Mucosa of rectum (tissue), 2 donors: ENCODE measurements around the gene MRPL33.

Experiments used
- H3K27ac ChIP-seq, 2 donors: one replicate each; pipeline ENCODE4 v1.7.0; 2013; ENCODE audit warnings: inconsistent platforms in 2 of 2, low read depth in 2 of 2, low read length in 2 of 2
- H3K27me3 ChIP-seq, 2 donors: one replicate each; pipeline ENCODE4 v1.7.0; 2013; ENCODE audit warnings: low read length in 2 of 2; ENCODE audit not compliant: control insufficient read depth in 2 of 2, insufficient read depth in 2 of 2
- H3K36me3 ChIP-seq, 2 donors: one replicate each; pipeline ENCODE4 v1.7.0; 2013; ENCODE audit warnings: low read length in 2 of 2; ENCODE audit not compliant: control insufficient read depth in 2 of 2, insufficient read depth in 2 of 2
- H3K4me1 ChIP-seq, 2 donors: one replicate each; pipeline ENCODE4 v1.7.0; 2013; ENCODE audit warnings: low read length in 2 of 2, mild to moderate bottlenecking in 1 of 2; ENCODE audit not compliant: control insufficient read depth in 2 of 2, insufficient read depth in 2 of 2
- H3K4me3 ChIP-seq, 2 donors: one replicate each; pipeline ENCODE4 v1.7.0; 2013; ENCODE audit warnings: low read length in 2 of 2
- H3K9ac ChIP-seq, 2 donors: one replicate each; pipeline ENCODE4 v1.7.0; 2013; ENCODE audit warnings: low read length in 2 of 2, low read depth in 1 of 2, mild to moderate bottlenecking in 1 of 2
- H3K9me3 ChIP-seq, 2 donors: one replicate each; pipeline ENCODE4 v1.7.0; 2013; ENCODE audit warnings: low read length in 2 of 2; ENCODE audit not compliant: control insufficient read depth in 2 of 2
- donor health status: healthy.
- donor health status: Normal muscosa, but diverticular disease.

The MRPL33 gene

DNA sequence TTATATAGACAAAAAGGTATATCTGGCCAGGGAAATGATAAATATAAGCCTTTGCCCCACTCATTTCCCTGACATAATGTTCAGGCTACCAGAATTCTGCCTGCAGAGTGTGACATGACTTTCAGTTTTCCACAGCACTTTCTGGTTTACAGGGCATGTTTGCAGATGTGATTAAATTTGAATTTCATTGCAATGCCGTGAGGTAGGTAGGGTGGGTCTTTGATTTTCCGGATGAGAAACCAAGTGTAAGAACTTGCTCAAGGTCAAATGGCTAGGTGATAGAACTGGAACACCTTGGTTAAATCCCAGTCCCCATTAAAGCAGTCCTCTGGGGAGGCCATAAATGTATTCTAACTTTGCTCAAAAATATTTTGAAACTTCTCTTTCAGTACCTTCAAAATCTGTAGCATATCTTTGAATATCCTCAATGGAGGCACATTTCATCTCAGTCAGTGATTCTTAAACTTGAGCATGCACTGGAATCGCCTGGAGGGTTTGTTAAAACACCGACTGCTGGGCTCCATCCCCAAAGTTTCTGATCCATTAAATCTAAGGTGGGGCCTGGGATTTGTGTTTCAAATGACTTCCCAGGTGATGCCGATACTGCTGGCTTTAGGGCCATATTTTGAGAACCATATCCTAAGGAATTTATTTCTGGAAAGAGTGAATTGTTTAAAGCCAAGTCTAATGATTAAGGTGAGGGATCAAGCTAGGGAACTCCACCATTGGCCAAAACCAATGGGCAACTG is 35.0 kb downstream of the MRPL33 start:
- H3K36me3 ChIP-seq: no peaks in the 10 kb centered on the region
- H3K4me1 ChIP-seq: no peaks in the 10 kb centered on the region
- no peak overlapping the region for H3K9ac ChIP-seq
- no peaks in the 10 kb centered on the region for H3K9me3 ChIP-seq
- no peaks in the 10 kb centered on the region for H3K27me3 ChIP-seq
- H3K27ac ChIP-seq: no peak overlapping the region
- H3K4me3 ChIP-seq: no peak overlapping the region

DNA sequence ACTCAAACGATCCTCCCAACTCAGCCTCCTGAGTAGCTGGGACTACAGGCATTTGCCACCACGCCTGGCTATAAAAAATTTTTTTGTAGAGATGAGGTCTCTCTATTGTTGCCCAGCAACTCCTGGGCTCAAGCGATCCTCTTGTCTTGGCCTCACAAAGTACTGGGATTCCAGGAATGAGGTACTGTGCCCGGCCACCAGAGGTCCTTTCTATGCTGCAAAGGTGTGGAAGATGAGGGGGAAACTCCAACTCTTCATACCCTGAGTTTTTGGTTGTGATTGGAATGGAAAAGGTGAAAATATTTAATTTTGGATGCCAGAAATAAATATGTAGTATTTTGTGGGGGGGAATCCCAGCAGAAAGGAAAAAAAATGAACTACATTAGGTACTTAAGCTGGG is 36.0 kb downstream of the MRPL33 start:
- Histone ChIP-seq H3K9ac (no peak overlapping the region), H3K27ac (no peak overlapping the region), H3K27me3 (no peaks in the 10 kb centered on the region), H3K36me3 (no peaks in the 10 kb centered on the region), H3K4me3 (no peak overlapping the region), H3K9me3 (no peaks in the 10 kb centered on the region), H3K4me1 (no peaks in the 10 kb centered on the region)

DNA sequence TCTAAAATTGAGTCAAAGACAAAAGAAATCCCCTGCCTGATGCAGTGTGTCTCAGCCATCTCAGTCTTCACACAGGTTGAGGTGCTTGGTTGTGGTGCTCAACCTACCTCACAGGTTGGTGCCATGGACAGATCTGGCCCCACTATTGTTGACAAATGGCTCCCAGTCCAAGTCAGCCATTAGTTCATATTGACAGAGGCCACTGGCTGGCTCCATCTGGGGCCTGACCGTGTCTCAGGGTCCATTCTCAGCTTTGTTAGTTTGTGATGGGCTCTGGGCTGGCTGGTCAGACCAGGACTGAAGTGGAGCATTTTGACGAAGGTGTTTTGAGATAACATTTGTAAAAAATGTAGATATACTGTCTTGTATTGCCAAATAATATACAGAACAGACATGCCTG is 36.9 kb downstream of the MRPL33 start:
- no peaks in the 10 kb centered on the region for H3K36me3 ChIP-seq

DNA sequence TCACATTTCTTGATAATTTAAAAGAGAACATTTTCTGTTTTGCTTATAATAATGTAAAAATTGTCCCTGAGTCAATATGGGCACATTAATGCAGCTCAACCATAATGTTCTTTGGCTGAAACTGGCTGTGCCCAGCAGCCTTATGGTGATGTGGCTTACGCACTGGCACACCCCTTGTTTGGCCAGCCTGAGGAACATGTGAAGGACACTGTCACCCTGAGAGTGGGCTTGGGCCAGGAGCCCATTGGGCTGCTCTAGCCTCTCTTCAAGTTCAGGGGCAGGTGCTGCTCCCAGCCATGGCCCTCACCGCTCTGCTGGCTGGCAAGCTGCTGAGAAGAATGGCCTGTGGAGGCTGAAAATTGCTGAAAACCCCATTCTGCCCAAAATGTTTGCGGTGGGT is 37.5 kb downstream of the MRPL33 start:
- Histone ChIP-seq H3K9me3 (no peaks in the 10 kb centered on the region), H3K4me3 (no peak overlapping the region), H3K4me1 (no peaks in the 10 kb centered on the region), H3K27ac (no peak overlapping the region), H3K36me3 (no peaks in the 10 kb centered on the region), H3K9ac (no peak overlapping the region), H3K27me3 (no peaks in the 10 kb centered on the region)

More for the DNA sequence above, 36.9 kb downstream of the MRPL33 start:
- Histone ChIP-seq H3K27ac (no peak overlapping the region), H3K9me3 (no peaks in the 10 kb centered on the region), H3K4me1 (no peaks in the 10 kb centered on the region), H3K9ac (no peak overlapping the region), H3K27me3 (no peaks in the 10 kb centered on the region), H3K4me3 (no peak overlapping the region)

GRCh38 chr2:27809761-27810241 is 38.3 kb downstream of the MRPL33 start:
- Histone ChIP-seq H3K27me3 (no peaks in the 10 kb centered on the region), H3K9ac (no peak overlapping the region), H3K4me1 (peaks cover 0 to 4% of the 10 kb centered on the region in 2 donors), H3K36me3 (no peaks in the 10 kb centered on the region), H3K4me3 (no peak overlapping the region), H3K9me3 (no peaks in the 10 kb centered on the region), H3K27ac (no peak overlapping the region)

DNA sequence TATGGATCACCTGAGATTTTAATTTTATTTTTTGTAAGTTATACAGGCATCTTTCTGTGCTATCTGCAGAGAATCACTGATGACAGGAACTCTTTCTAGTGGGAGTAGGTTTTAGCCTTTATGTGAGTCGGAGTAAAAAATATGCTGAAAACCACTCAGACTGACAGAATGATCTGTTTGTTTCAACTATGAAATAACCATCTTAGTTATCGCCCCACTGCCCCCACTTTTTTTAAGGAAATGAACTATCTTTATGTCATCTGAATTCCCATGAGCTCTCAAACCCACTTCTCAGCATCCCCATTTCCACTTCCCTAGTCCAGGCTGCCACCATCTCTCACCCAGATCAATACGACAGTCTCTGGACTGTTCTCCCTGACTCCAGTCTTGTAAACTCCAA is 38.9 kb downstream of the MRPL33 start:
- no peaks in the 10 kb centered on the region for H3K27me3 ChIP-seq
- no peak overlapping the region for H3K9ac ChIP-seq
- no peaks in the 10 kb centered on the region for H3K36me3 ChIP-seq
- H3K4me1 ChIP-seq: peaks cover 0 to 4% of the 10 kb centered on the region in 2 donors
- H3K27ac ChIP-seq: no peak overlapping the region
- H3K9me3 ChIP-seq: no peaks in the 10 kb centered on the region
- no peak overlapping the region for H3K4me3 ChIP-seq

DNA sequence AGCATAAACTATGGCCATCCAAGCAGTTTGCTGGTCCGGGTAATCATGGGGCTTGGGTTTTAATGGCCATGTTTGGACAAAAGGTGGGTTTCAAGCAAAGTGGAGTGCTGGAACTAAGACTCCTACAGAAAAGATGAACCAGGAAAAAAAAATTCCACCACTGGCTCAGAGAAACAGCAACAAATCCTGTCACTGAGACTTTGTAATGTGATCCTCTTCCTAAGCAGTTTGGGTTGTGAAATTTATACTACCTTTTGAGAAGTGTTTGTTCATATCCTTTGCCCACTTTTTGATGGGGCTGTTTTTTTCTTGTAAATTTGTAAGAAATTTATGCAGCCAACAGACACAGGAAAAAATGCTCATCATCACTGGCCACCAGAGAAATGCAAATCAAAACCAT is 40.2 kb downstream of the MRPL33 start:
- no peaks in the 10 kb centered on the region for H3K36me3 ChIP-seq
- no peaks in the 10 kb centered on the region for H3K27me3 ChIP-seq
- H3K4me1 ChIP-seq: peaks cover 0 to 4% of the 10 kb centered on the region in 2 donors
- no peaks in the 10 kb centered on the region for H3K9me3 ChIP-seq
- H3K4me3 ChIP-seq: no peak overlapping the region
- no peak overlapping the region for H3K27ac ChIP-seq
- H3K9ac ChIP-seq: no peak overlapping the region

GRCh38 chr2:27814758-27815157 is 43.2 kb downstream of the MRPL33 start:
- H3K4me1 ChIP-seq: peaks cover 0 to 4% of the 10 kb centered on the region in 2 donors
- no peaks in the 10 kb centered on the region for H3K9me3 ChIP-seq
- no peaks in the 10 kb centered on the region for H3K36me3 ChIP-seq
- no peaks in the 10 kb centered on the region for H3K27me3 ChIP-seq
- H3K27ac ChIP-seq: no peak overlapping the region
- H3K9ac ChIP-seq: no peak overlapping the region
- no peak overlapping the region for H3K4me3 ChIP-seq

GRCh38 chr2:27815860-27816438 is 44.4 kb downstream of the MRPL33 start:
- Histone ChIP-seq H3K36me3 (no peaks in the 10 kb centered on the region), H3K9me3 (no peaks in the 10 kb centered on the region), H3K27me3 (no peaks in the 10 kb centered on the region), H3K4me3 (no peak overlapping the region), H3K9ac (no peak overlapping the region), H3K27ac (no peak overlapping the region), H3K4me1 (peaks cover 0 to 4% of the 10 kb centered on the region in 2 donors)

DNA sequence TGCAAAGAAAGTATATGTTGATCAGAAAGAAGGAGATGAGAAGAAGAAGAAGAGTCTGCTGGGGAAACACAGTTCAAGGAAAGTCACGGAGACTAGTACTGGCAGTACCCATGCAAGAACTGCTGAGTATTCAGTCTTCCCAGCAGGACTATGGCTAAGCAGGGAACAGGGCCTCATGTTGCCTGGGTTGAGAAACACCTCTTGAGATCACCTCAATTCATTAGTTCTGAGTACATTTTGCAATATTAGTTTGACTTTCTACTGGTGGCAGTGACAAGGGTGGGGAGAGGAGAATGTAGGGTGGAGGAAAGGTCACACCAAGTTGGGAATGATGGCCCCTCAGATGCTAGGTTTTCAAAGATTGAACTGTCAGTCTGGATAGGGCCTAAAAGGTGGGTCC is 50.5 kb downstream of the MRPL33 start:
- Histone ChIP-seq H3K4me3 (no peak overlapping the region), H3K27me3 (no peaks in the 10 kb centered on the region), H3K36me3 (no peaks in the 10 kb centered on the region), H3K9me3 (no peaks in the 10 kb centered on the region), H3K9ac (no peak overlapping the region), H3K27ac (no peak overlapping the region), H3K4me1 (no peaks in the 10 kb centered on the region)
